Neutrophil (primary cell): ENCODE measurements around the gene ZNF445.

ENCODE experiments used
- H3K27ac ChIP-seq: fragments of 200-600 bp; sonication (generic); 2 replicates; pipeline ENCODE4 v1.5.1; 2016; ENCODE audit warnings: mild to moderate bottlenecking, moderate library complexity
- H3K27me3 ChIP-seq: fragments of 200-600 bp; sonication (generic); 2 replicates; pipeline ENCODE4 v1.6.0; 2016; ENCODE audit warnings: mild to moderate bottlenecking
- H3K36me3 ChIP-seq: fragments of 200-600 bp; sonication (generic); 2 replicates; pipeline ENCODE4 v1.5.1; 2017
- H3K4me1 ChIP-seq, 2 experiments: fragments of 200-600 bp in 1 of 2; sonication (generic) in 1 of 2; 1 replicate in 1 of 2; 2 replicates in 1 of 2; pipeline versions ENCODE4 v1.5.1 to v1.6.1; 2013 to 2016; ENCODE audit warnings: low read depth in 1 of 2, low read length in 1 of 2, mild to moderate bottlenecking in 1 of 2, moderate library complexity in 1 of 2; ENCODE audit not compliant: control insufficient read depth in 1 of 2, insufficient read depth in 1 of 2
- H3K4me3 ChIP-seq, 2 experiments: fragments of 200-600 bp in 1 of 2; sonication (generic) in 1 of 2; 1 replicate in 1 of 2; 2 replicates in 1 of 2; pipeline ENCODE4 v1.5.1; 2013 to 2016; ENCODE audit warnings: low read depth in 1 of 2, low read length in 1 of 2, mild to moderate bottlenecking in 1 of 2, moderate library complexity in 1 of 2
- H3K9me3 ChIP-seq: fragments of 200-600 bp; sonication (generic); 2 replicates; pipeline ENCODE4 v1.5.1; 2016
- CTCF ChIP-seq: fragments of 200-600 bp; sonication (generic); IDR thresholded peaks from 2 replicates; pipeline ENCODE4 v1.5.1; 2016; ENCODE audit warnings: antibody characterized with exemption

The ZNF445 gene

GRCh38 chr3:44415421-44415820 is 62.0 kb downstream of the ZNF445 start:
- H3K9me3 ChIP-seq, result no peaks in the 10 kb centered on the region
- no peak overlapping the region for H3K4me3 ChIP-seq
- H3K27ac ChIP-seq, result no peak overlapping the region
- H3K36me3 ChIP-seq, result peaks cover 29% of the 10 kb centered on the region
- no peaks in the 10 kb centered on the region for H3K4me1 ChIP-seq
- TF ChIP-seq CTCF, result no peak
- H3K27me3 ChIP-seq, result no peaks in the 10 kb centered on the region

- peak overlapping the region; percentile 13 for H3K27ac ChIP-seq
- H3K4me1 ChIP-seq, result peaks cover 0 to under 1% of the 10 kb centered on the region in 2 experiments
- no peak overlapping the region for H3K4me3 ChIP-seq
- peaks cover 21% of the 10 kb centered on the region for H3K36me3 ChIP-seq
- no peak for TF ChIP-seq CTCF
- H3K27me3 ChIP-seq, result no peaks in the 10 kb centered on the region
- no peaks in the 10 kb centered on the region for H3K9me3 ChIP-seq
Measured at GRCh38 chr3:44414517-44415090, 62.9 kb downstream of the ZNF445 start.

GRCh38 chr3:44412365-44412764 is 65.1 kb downstream of the ZNF445 start:
- Histone ChIP-seq H3K4me1 (peaks cover 0 to 3% of the 10 kb centered on the region in 2 experiments), H3K4me3 (no peak overlapping the region), H3K27ac (no peak overlapping the region), H3K9me3 (no peaks in the 10 kb centered on the region), H3K27me3 (no peaks in the 10 kb centered on the region), H3K36me3 (peaks cover 22% of the 10 kb centered on the region)
- no peak for TF ChIP-seq CTCF

- no peak for TF ChIP-seq CTCF
- peaks cover 0 to 3% of the 10 kb centered on the region in 2 experiments for H3K4me1 ChIP-seq
- H3K4me3 ChIP-seq, result no peak overlapping the region
- no peaks in the 10 kb centered on the region for H3K9me3 ChIP-seq
- no peak overlapping the region for H3K27ac ChIP-seq
- no peaks in the 10 kb centered on the region for H3K27me3 ChIP-seq
- H3K36me3 ChIP-seq, result peaks cover 15% of the 10 kb centered on the region
Measured at GRCh38 chr3:44411031-44411645, 66.3 kb downstream of the ZNF445 start.

GRCh38 chr3:44409640-44410410 is 67.6 kb downstream of the ZNF445 start:
- Histone ChIP-seq H3K27ac (peak overlapping the region; percentile 61), H3K4me1 (peaks cover 0 to 3% of the 10 kb centered on the region in 2 experiments), H3K9me3 (no peaks in the 10 kb centered on the region), H3K27me3 (no peaks in the 10 kb centered on the region), H3K36me3 (peaks cover 14% of the 10 kb centered on the region), H3K4me3 (no peak overlapping the region)
- TF ChIP-seq CTCF, result no peak
